ENCODE data around the gene KBTBD2.

- no peak for TF ChIP-seq MAZ (IDR thresholded peaks at IDR 0.05; ENCODE audit: borderline replicate concordance, low read depth, low read length)
- TF ChIP-seq, protein P1, sequence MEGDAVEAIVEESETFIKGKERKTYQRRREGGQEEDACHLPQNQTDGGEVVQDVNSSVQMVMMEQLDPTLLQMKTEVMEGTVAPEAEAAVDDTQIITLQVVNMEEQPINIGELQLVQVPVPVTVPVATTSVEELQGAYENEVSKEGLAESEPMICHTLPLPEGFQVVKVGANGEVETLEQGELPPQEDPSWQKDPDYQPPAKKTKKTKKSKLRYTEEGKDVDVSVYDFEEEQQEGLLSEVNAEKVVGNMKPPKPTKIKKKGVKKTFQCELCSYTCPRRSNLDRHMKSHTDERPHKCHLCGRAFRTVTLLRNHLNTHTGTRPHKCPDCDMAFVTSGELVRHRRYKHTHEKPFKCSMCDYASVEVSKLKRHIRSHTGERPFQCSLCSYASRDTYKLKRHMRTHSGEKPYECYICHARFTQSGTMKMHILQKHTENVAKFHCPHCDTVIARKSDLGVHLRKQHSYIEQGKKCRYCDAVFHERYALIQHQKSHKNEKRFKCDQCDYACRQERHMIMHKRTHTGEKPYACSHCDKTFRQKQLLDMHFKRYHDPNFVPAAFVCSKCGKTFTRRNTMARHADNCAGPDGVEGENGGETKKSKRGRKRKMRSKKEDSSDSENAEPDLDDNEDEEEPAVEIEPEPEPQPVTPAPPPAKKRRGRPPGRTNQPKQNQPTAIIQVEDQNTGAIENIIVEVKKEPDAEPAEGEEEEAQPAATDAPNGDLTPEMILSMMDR (conservative IDR thresholded peaks at IDR 0.05; ENCODE audit: low read depth, low read length) = no peak
- TF ChIP-seq MAFK (IDR thresholded peaks at IDR 0.05; ENCODE audit: low read depth, low read length) = no peak
- no peak for TF ChIP-seq POLR2A (IDR thresholded peaks at IDR 0.05; ENCODE audit: low read depth, low read length)
- TF ChIP-seq SMC3 (IDR thresholded peaks at IDR 0.05; ENCODE audit: low read depth, low read length) = no peak
- TF ChIP-seq BHLHE40 (IDR thresholded peaks at IDR 0.05; ENCODE audit: low read depth, low read length) = no peak
Measured at GRCh38 chr7:32916006-32916405, 24.4 kb upstream of the KBTBD2 start.
